Activated CD4-positive, alpha-beta T cell treated with anti-CD3 and anti-CD28 coated beads for 36 hours (primary cell): ENCODE measurements around the gene BRD1. TPM values are rescaled to one million over a fixed set of nuclear protein-coding genes. Genes with fewer than 3 reads are reported as not detected.

Experiments used
- ATAC-seq: fragments of 200-7000 bp; cut with Tn5 transposase; one replicate; pipeline ENCODE4 v1.10.0; 2021; ENCODE audit warnings: mild to moderate bottlenecking, moderate library complexity
- CTCF ChIA-PET: fragments of 350-600 bp; sonication (Branson Sonifier 250); formaldehyde crosslinking; loops from one replicate; lab custom pipeline; 2021; ENCODE audit warnings: antibody characterized with exemption; lab: Charles Lee
- POLR2A ChIA-PET: fragments of 350-600 bp; sonication (Branson Sonifier 250); formaldehyde crosslinking; loops from one replicate; lab custom pipeline; 2021; ENCODE audit warnings: antibody characterized with exemption, inconsistent platforms; lab: Charles Lee
- DNase-seq: peaks from one replicate; pipeline ENCODE4 v3.0.0-alpha.2; 2020
- H3K27ac Mint-ChIP-seq: one replicate; pipeline ENCODE4 v1.8.0; 2021; ENCODE audit warnings: mixed read lengths
- H3K27me3 Mint-ChIP-seq: one replicate; pipeline ENCODE4 v1.8.0; 2021; ENCODE audit warnings: mixed read lengths
- H3K36me3 Mint-ChIP-seq: one replicate; pipeline ENCODE4 v1.8.0; 2021; ENCODE audit warnings: low read depth, mixed read lengths
- H3K4me1 Mint-ChIP-seq: one replicate; pipeline ENCODE4 v1.8.0; 2021; ENCODE audit warnings: mixed read lengths
- H3K4me3 Mint-ChIP-seq: one replicate; pipeline ENCODE4 v1.8.0; 2021; ENCODE audit warnings: mild to moderate bottlenecking, moderate library complexity, mixed read lengths
- H3K9me3 Mint-ChIP-seq: one replicate; pipeline ENCODE4 v1.8.0; 2021; ENCODE audit warnings: low read depth, mixed read lengths
- intact Hi-C, 2 experiments: fragments of 100-400 bp; cut with DNase I in 1 of 2; cut with micrococcal nuclease in 1 of 2; formaldehyde crosslinking; loops; one replicate each; pipeline versions ENCODE4 v1.14.2 to v1.15.1; 2022 to 2024; cut with DNase I, micrococcal nuclease
- total RNA-seq, 2 experiments: library from RNA; stranded (reverse); gene quantifications; one replicate each; pipeline ENCODE4 v1.2.3, GENCODE V29; 2021

The BRD1 gene
- total RNA-seq, 2 experiments from 2014 or later = 22.1 to 23.6 TPM

DNA sequence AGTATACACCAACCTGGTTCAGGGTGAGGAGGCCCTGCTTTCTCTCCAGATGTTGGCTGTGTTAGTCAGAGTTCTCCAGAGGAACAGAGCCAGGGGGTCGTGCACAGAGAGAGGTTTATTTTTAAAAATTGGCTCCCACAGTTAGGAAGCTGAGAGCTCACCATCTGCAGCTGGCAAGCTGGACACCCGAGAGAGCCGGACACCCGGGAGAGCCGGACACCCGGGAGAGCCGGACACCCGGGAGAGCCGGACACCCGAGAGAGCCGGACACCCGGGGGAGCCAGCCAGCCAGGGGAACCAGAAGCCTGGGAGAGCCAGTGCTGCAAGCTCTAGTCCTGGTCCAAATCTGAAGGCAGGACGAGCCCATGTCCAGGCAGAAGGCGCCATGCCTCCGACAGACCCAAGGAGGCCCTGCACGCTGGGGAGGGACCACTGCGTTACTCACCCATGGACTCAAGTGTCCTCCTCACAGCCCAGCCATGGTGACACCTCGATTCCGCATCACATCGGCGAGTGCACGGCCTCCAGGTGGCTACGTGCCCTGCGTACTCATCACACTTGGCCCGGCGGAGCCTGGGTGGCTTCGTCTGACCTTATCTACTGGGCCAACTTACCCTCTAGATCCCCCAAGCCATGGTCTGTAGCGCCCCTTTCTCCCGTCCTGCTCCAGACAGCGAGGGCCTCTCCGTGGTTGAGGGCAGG, 99.0 kb downstream of the BRD1 start:
- H3K27ac Mint-ChIP-seq = no peak overlapping the region
- ATAC-seq = no peak
- CTCF ChIA-PET = interaction anchor here (0.7 kb wide), 1 partner anchor 170 kb away, joined by 3 read pairs; no protein-coding TSS in a partner anchor
- POLR2A ChIA-PET = no interaction called here
- peaks cover 14% of the 10 kb centered on the region for H3K4me1 Mint-ChIP-seq
- intact Hi-C loops = loop anchor here in 1 of 2 experiments (5.0 to 10.0 kb wide), 2 partner anchors 414 to 681 kb away; no protein-coding TSS in a partner anchor
- no peak overlapping the region for H3K4me3 Mint-ChIP-seq
- H3K9me3 Mint-ChIP-seq = no peaks in the 10 kb centered on the region
- H3K36me3 Mint-ChIP-seq = no peaks in the 10 kb centered on the region
- DNase-seq = no peak
- peaks cover 48% of the 10 kb centered on the region for H3K27me3 Mint-ChIP-seq

DNA sequence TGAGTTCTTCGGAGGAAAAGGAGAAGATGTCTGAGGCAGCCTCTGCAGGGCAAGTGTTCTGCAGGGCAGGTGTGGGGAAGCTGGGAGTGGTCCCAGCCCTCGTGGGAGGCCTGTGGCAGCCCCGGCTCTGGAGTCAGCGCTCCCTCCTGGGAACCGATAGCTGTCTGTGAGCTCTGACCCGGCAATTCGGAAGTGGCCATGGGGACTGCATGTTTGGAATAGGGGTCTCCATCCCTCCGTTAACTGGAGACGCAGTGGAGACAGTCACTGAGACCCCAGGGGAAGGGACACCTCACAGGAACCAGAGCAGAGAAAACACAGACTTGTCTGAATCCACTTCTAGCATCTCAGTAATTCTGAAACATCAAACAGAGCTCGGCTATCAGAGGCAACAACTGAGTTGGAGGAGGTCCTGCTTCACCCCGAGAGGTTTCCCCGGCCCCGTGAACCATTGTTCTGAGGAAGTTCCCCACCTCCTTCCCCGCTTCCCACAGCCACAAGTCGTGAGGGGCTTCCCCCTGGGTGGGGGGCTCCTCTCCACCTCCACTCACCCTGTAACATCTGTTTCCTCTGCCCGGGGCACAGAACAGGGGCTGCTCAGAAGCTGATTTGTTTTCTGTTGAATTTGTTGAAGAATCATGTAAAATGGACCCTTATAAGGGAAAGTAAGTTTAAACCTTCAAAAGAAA, 99.6 kb downstream of the BRD1 start:
- intact Hi-C loops = loop anchor here in 1 of 2 experiments (5.0 to 10.0 kb wide), 2 partner anchors 413 to 681 kb away; no protein-coding TSS in a partner anchor
- no peaks in the 10 kb centered on the region for H3K9me3 Mint-ChIP-seq
- ATAC-seq (no peak), DNase-seq (no peak)
- H3K27ac Mint-ChIP-seq = no peak overlapping the region
- H3K4me3 Mint-ChIP-seq = no peak overlapping the region
- CTCF ChIA-PET = interaction anchor here (0.7 to 0.9 kb wide), 2 partner anchors 169 to 354 kb away, joined by 3 to 5 read pairs; no protein-coding TSS in a partner anchor
- H3K27me3 Mint-ChIP-seq = peaks cover 45% of the 10 kb centered on the region
- H3K4me1 Mint-ChIP-seq = peaks cover 11% of the 10 kb centered on the region
- no peaks in the 10 kb centered on the region for H3K36me3 Mint-ChIP-seq
- POLR2A ChIA-PET = interaction anchor here (0.6 kb wide), 1 partner anchor 456 kb away, joined by 4 read pairs; no protein-coding TSS in a partner anchor

DNA sequence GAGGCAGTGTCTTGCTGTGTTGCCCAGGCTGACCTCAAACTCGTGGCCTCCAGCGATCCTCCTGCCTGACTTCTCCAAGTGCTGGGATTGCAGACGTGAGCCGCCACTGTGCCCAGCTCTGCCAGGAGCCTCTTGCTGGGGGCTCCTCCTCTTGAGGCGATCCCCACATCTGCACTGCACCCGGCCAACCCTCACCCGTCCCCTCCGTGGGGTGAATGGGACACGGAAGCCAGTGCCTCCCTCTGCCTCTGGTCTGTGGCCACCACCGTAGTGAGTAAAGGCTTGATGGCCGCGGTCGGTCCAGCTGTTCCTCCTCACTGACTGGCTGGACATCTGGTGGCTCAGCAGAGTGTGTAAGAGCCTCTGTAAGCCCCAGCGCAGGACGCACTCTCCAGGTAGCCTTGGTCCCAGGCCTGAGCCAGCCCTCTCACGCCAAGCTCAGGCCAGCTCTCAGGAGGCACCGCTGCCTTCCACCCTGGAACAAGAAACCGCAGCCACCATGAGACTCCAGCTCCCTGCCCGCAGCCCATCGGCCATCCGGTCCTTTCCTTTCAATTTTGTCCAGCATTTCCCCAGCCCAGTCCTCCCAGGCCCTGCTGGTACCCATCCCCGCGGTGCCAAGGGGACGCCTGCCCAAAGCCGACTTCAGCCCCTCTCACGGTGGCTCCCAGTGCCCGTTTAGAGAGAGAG, 100.3 kb downstream of the BRD1 start:
- CTCF ChIA-PET = interaction anchor here (0.5 to 0.9 kb wide), 2 partner anchors 225 to 354 kb away, joined by 3 to 5 read pairs; no protein-coding TSS in a partner anchor
- intact Hi-C loops = loop anchor here in 1 of 2 experiments (5.0 to 10.0 kb wide), 2 partner anchors 413 to 680 kb away; no protein-coding TSS in a partner anchor
- ATAC-seq = no peak

DNA sequence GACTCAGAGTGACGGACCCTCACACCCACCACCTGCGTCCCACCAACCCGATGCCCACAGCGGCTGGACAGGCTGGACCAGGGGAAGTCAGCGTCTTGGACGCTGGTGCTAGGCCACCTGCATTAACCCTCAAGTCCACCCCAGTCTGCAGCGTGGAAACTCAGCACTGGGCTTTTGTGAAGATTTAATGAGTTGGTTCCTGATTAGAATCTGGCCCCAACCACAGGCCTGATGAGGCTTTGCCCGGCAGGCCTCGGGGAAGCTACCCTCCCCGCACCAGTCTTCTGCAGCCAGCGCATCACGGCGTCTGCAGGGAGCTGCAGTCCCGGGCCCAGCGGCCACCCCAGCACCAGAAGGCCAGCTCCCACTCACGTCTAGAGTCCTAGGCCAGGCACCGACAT, 101.0 kb downstream of the BRD1 start:
- CTCF ChIA-PET = interaction anchor here (0.5 to 0.7 kb wide), 2 partner anchors 70 to 224 kb away, joined by 3 to 4 read pairs; no protein-coding TSS in a partner anchor
- DNase-seq (no peak), ATAC-seq (no peak)
- H3K36me3 Mint-ChIP-seq = no peaks in the 10 kb centered on the region
- POLR2A ChIA-PET = no interaction called here
- H3K4me1 Mint-ChIP-seq = peaks cover 10% of the 10 kb centered on the region
- H3K27me3 Mint-ChIP-seq = peaks cover 37% of the 10 kb centered on the region
- no peak overlapping the region for H3K27ac Mint-ChIP-seq
- H3K4me3 Mint-ChIP-seq = no peak overlapping the region
- intact Hi-C loops = loop anchor here in 1 of 2 experiments (5.0 to 10.0 kb wide), 2 partner anchors 412 to 679 kb away; no protein-coding TSS in a partner anchor
- H3K9me3 Mint-ChIP-seq = no peaks in the 10 kb centered on the region

More for the DNA sequence above, 100.3 kb downstream of the BRD1 start:
- H3K4me3 Mint-ChIP-seq = no peak overlapping the region
- H3K4me1 Mint-ChIP-seq = peaks cover 10% of the 10 kb centered on the region
- H3K27me3 Mint-ChIP-seq = peaks cover 40% of the 10 kb centered on the region
- H3K27ac Mint-ChIP-seq = no peak overlapping the region
- no peaks in the 10 kb centered on the region for H3K36me3 Mint-ChIP-seq
- no peak for DNase-seq
- H3K9me3 Mint-ChIP-seq = no peaks in the 10 kb centered on the region
- POLR2A ChIA-PET = interaction anchor here (0.6 kb wide), 1 partner anchor 455 kb away, joined by 4 read pairs; no protein-coding TSS in a partner anchor

DNA sequence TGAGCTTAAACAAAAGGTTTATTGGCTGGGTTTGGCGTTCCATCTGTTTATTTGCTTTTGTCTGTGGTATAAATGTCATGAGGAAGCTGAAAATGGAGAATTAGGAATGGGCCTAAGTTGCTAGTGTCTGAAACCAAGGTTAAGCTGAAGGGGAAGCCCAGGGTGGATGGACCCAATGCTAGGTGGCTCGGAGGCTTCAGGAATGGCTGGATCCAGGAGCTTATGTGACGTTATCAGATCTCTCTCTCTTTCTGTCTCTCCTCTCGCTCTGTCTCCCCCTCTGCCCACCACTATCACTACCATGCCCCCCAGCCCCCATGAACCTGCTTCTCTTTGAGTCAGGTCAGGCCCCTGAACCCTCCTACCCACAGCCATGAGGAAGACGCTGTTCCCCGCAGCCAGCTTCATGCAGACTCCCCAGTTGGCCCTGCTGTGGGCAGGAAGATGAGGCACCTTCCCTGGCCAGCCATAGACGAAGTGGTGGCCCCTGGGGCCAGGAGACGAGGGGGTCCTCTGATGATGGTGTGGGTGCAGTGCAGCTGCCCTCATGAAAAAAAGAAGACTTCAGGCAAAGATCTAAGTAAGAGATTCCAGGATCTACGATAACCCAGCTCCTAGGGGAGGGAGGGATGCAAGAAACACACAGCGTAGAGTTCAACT, 101.5 kb downstream of the BRD1 start:
- intact Hi-C loops = loop anchor here in 1 of 2 experiments (5.0 to 10.0 kb wide), 2 partner anchors 411 to 679 kb away; no protein-coding TSS in a partner anchor
- no peak for ATAC-seq
- Mint-ChIP-seq H3K36me3 (no peaks in the 10 kb centered on the region), H3K9me3 (no peaks in the 10 kb centered on the region), H3K27me3 (peaks cover 36% of the 10 kb centered on the region), H3K27ac (no peak overlapping the region), H3K4me3 (no peak overlapping the region), H3K4me1 (peaks cover 10% of the 10 kb centered on the region)
- DNase-seq = no peak
- POLR2A ChIA-PET = no interaction called here
- CTCF ChIA-PET = interaction anchor here (0.7 to 1.6 kb wide), 3 partner anchors 18 to 69 kb away, joined by 4 to 6 read pairs (median 4); no protein-coding TSS in a partner anchor

DNA sequence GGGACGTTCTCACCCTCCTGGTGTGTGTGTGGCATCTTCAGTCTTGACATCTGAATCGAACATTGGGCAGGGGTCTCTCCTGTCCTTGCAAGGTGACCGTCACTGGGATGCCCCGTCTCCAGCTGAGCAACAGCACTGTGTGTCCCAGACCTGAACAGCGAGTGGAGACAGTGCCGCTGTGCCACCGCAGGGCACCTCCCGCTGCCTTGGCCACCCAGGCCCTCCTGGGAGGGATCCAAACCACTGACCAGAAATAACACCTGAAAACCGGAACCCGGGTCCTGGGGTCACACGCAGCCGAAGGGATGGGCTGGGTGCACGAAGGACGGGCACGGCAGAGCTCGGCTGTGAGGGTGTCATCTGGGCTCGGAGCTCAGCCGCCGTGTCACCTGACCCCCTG, 102.2 kb downstream of the BRD1 start:
- intact Hi-C loops = loop anchor here in 1 of 2 experiments (5.0 to 10.0 kb wide), 2 partner anchors 411 to 678 kb away; no protein-coding TSS in a partner anchor
- Mint-ChIP-seq H3K27ac (no peak overlapping the region), H3K4me3 (no peak overlapping the region), H3K27me3 (peaks cover 32% of the 10 kb centered on the region), H3K4me1 (peaks cover 10% of the 10 kb centered on the region), H3K9me3 (no peaks in the 10 kb centered on the region), H3K36me3 (no peaks in the 10 kb centered on the region)
- ATAC-seq (no peak), DNase-seq (no peak)
- ChIA-PET CTCF (interaction anchor here (1.2 to 1.6 kb wide), 2 partner anchors 18 to 21 kb away, joined by 4 to 6 read pairs; no protein-coding TSS in a partner anchor), POLR2A (no interaction called here)

DNA sequence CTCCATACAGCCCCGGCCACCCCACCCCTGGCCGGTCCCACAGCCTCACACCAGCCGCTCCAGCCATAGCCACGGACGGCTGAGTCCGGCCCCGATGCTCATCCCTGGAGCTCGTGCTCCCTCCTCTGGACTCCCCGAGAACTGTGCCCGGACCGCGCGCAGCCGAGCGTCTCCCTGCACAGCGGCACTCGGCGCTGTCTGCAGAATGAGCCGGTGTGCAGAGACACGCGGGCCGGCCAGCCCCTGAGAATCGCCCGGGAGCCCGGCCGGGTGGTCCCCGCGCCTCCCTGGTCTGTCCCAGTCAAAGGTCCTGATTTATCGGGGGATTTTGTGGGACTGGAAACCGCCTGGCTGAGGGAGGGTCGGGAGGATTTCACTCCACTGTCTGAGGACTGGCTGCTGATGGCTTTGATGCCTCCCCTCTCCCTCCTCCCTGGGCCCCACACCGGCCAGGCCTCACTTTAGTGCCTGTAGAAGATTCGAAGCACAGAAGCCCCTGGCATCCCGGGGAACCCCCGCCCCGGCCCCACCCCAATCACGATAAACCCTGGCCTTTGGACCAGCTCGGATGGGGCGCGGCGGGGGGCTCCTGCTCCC, 102.7 kb downstream of the BRD1 start:
- CTCF ChIA-PET = interaction anchor here (0.5 to 1.6 kb wide), 4 partner anchors 17 to 313 kb away, joined by 3 to 6 read pairs (median 4); no protein-coding TSS in a partner anchor
- intact Hi-C loops = loop anchor here in 1 of 2 experiments (5.0 to 10.0 kb wide), 2 partner anchors 410 to 678 kb away; no protein-coding TSS in a partner anchor
- Mint-ChIP-seq H3K9me3 (no peaks in the 10 kb centered on the region), H3K27me3 (peaks cover 28% of the 10 kb centered on the region), H3K4me1 (peaks cover 10% of the 10 kb centered on the region), H3K36me3 (no peaks in the 10 kb centered on the region), H3K27ac (no peak overlapping the region), H3K4me3 (peak overlapping the region; percentile 47)
- POLR2A ChIA-PET = no interaction called here
- DNase-seq (peak; percentile 87), ATAC-seq (peak; percentile 94)

DNA sequence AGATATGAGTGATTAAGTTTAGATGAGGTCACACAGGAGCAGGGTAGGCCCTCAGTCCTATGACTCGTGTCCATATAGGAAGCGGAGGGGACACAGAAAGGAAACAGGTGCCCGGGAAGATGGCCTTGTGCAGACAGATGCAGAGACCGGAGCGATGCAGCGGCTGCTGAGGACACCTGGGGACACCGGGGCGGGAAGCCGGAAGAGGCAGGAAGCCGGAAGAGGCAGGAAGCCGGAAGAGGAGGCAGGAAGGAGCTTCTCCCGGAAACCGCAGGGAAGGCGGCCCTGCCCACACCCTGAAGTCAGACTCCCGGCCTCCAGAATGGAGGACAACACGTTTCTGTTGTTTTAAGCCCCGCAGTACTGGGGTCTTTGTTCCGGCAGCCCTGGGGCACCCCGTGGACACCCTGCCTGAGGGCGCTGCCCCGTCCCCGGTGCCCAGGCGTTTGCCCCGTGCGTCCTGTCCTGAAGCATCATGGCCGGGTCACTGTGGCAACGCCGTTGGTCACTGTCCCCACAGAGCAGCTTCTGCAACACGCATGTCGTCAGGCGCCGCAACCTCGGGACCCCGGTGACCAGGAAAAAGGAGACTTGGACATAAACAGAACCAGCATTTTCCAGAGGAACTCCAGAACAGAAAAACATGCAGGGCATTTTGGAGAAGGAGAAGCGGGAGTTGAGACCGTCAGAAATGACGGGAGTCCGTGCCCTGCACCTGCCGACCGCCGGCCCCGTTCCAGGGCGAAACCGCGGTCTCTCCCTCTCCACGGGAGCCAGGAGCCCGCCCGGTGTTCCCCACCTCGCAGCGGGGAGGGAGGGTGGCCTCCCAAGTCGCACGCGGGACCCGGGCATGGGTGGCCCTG, 103.4 kb downstream of the BRD1 start:
- POLR2A ChIA-PET = no interaction called here
- Mint-ChIP-seq H3K36me3 (no peaks in the 10 kb centered on the region), H3K4me1 (peaks cover 10% of the 10 kb centered on the region), H3K9me3 (no peaks in the 10 kb centered on the region), H3K27ac (peak overlapping the region; percentile 87), H3K27me3 (peaks cover 27% of the 10 kb centered on the region), H3K4me3 (peak overlapping the region; percentile 71)
- DNase-seq (peak; percentile 38), ATAC-seq (peak; percentile 40)
- intact Hi-C loops = loop anchor here in 1 of 2 experiments (10.0 kb wide), 1 partner anchor 409 kb away; no protein-coding TSS in a partner anchor
- CTCF ChIA-PET = interaction anchor here (0.5 to 1.6 kb wide), 3 partner anchors 21 to 313 kb away, joined by 3 read pairs; no protein-coding TSS in a partner anchor

DNA sequence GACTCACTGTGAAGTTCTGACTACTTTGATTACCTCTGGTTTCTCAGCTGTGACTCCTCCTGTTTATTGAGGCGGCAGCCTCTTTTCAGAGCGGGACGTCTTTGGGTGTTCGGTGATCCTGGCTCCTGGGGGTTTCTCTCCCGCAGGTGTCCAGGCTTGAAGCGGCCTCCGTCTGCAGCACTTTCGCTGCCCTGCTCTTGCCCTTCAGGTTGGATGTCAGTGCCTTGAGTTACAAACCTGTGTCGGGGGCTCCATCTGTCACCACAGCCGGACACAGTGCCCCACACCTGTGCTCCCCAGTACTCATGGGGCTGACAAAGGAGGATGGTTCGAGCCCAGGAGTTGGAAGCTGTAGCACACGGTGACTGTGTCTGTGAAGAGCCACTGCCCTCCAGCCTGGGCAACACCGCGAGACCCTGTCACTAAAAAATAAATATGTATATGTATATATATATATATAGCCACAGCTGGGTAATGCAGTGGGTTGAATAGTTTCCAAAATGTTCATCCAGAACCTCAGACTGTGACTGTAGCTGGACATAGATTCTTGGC, 104.1 kb downstream of the BRD1 start:
- peak overlapping the region; percentile 87 for H3K27ac Mint-ChIP-seq
- POLR2A ChIA-PET = no interaction called here

More for the DNA sequence above, 104.1 kb downstream of the BRD1 start:
- peaks cover 10% of the 10 kb centered on the region for H3K4me1 Mint-ChIP-seq
- H3K36me3 Mint-ChIP-seq = no peaks in the 10 kb centered on the region
- peak overlapping the region; percentile 71 for H3K4me3 Mint-ChIP-seq
- no peak for ATAC-seq
- H3K9me3 Mint-ChIP-seq = no peaks in the 10 kb centered on the region
- CTCF ChIA-PET = interaction anchor here (0.7 to 1.6 kb wide), 2 partner anchors 20 to 299 kb away, joined by 3 read pairs; no protein-coding TSS in a partner anchor
- H3K27me3 Mint-ChIP-seq = peaks cover 22% of the 10 kb centered on the region
- intact Hi-C loops = loop anchor here in 1 of 2 experiments (10.0 kb wide), 1 partner anchor 409 kb away; no protein-coding TSS in a partner anchor
- DNase-seq = no peak
